HEK293T (cell line): ENCODE data around the gene N4BP2L1.

Experiments used
- ARNT ChIP-seq: fragments of 450-650 bp; IDR thresholded peaks from 2 replicates; pipeline ENCODE4 v1.6.1; 2017; ENCODE audit warnings: mild to moderate bottlenecking
- BHLHE40 ChIP-seq: fragments of 450-650 bp; IDR thresholded peaks from 2 replicates; pipeline ENCODE4 v1.6.1; 2016; ENCODE audit warnings: mild to moderate bottlenecking, moderate library complexity, borderline replicate concordance
- FOXA1 ChIP-seq: fragments of 450-650 bp; IDR thresholded peaks from 2 replicates; pipeline ENCODE4 v1.6.1; 2016; ENCODE audit warnings: mild to moderate bottlenecking
- FOXK2 ChIP-seq: fragments of 450-650 bp; IDR thresholded peaks from 2 replicates; pipeline ENCODE4 v1.6.1; 2016; ENCODE audit warnings: mild to moderate bottlenecking
- FOXM1 ChIP-seq: fragments of 450-650 bp; IDR thresholded peaks from 2 replicates; pipeline ENCODE4 v1.6.1; 2017; ENCODE audit warnings: mild to moderate bottlenecking, borderline replicate concordance
- HDGF ChIP-seq: fragments of 450-650 bp; IDR thresholded peaks from 2 replicates; pipeline ENCODE4 v1.6.1; 2017; ENCODE audit warnings: antibody characterized with exemption, borderline replicate concordance
- L3MBTL2 ChIP-seq: fragments of 450-650 bp; conservative IDR thresholded peaks from 2 replicates; pipeline ENCODE4 v1.6.1; 2016; ENCODE audit warnings: mild to moderate bottlenecking
- SP1 ChIP-seq: fragments of 450-650 bp; IDR thresholded peaks from 2 replicates; pipeline ENCODE4 v1.6.1; 2017
- SUZ12 ChIP-seq: fragments of 450-650 bp; IDR thresholded peaks from 2 replicates; pipeline ENCODE4 v1.6.1; 2016; ENCODE audit warnings: mild to moderate bottlenecking
- ZNF384 ChIP-seq: fragments of 450-650 bp; IDR thresholded peaks from 2 replicates; pipeline ENCODE4 v1.6.1; 2016
- TF ChIP-seq, protein P1 (sequence below): fragments of 450-650 bp; IDR thresholded peaks from 2 replicates; pipeline ENCODE4 v1.6.1; 2016

DNA sequence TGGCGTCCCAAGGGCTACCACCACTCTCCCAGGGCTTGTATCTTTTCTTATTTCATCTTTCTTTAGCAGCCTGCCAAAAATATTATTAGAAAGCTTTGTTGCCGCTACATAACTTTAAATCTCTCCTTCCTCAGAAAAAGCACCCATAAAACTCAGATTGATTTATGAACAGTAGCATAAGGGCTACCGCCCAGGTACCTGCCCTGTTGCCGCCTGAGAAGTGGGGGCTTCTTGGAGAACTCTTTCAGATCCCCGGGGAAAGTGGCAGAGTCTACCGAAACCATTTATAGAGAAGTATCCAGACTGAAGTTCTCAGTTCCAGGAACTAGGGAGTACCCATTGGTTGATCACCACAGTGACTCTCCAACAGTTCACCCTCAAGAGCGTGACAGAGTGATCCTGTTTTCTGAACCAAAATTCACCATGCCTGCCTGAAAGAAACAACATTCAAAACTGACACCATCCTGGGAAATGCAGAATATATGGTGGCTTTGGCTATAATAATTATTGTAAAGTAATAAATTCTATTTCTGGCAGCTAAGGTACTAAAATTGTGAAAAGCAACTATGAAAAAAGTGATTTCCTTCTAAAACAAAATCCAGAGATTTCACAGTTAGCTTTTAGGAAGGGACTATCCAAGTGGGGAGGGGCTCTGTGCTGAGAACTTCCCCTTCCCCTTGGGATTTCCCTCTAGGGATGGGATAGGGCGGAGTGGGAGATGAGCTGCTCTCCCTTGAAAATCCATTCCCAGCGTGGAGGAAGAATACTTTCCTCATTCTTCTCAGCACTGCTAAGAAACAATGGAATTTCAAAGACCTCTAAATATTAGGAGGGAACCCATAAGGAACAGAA, 877 bp upstream of the N4BP2L1 start:
- TF ChIP-seq ARNT (no peak), FOXK2 (no peak), ZNF384 (no peak), FOXA1 (no peak), L3MBTL2 (no peak), SP1 (no peak), FOXM1 (no peak), SUZ12 (no peak), HDGF (no peak), BHLHE40 (no peak)
- TF ChIP-seq, protein P1, sequence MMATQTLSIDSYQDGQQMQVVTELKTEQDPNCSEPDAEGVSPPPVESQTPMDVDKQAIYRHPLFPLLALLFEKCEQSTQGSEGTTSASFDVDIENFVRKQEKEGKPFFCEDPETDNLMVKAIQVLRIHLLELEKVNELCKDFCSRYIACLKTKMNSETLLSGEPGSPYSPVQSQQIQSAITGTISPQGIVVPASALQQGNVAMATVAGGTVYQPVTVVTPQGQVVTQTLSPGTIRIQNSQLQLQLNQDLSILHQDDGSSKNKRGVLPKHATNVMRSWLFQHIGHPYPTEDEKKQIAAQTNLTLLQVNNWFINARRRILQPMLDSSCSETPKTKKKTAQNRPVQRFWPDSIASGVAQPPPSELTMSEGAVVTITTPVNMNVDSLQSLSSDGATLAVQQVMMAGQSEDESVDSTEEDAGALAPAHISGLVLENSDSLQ = no peak
